ENCODE measurements around the gene FGF22.

FGF22 gene

DNA sequence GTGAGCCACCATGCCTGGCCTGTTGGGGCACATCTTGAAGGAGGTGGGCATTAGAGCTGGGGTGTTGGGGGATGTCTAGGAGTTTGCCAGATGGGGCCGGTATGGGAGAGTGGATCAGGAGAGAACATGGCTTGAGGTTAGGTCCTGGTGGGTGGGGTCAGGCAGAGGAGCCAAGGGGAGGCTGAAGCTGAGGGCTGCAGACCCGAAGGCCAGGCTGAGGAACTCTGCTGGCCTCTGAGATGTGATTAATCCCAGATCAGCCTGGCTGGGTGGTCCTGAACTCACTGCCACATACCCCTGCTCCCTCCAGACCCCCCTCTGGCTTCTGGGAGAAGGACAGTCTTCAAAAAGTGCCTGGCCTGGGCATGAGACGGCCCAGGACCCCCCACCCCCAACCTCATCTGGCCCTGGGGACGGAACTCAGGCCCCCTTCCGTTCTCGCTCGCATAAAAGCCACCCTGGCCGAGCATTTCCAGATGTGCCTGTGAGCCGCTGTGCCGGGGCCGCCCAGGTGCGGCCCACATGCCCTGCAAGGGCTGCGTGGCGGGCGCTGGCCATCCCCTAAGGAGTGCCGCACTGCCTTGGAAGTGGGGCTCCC is 39.2 kb downstream of the FGF22 start:
- TF ChIP-seq, protein P1, sequence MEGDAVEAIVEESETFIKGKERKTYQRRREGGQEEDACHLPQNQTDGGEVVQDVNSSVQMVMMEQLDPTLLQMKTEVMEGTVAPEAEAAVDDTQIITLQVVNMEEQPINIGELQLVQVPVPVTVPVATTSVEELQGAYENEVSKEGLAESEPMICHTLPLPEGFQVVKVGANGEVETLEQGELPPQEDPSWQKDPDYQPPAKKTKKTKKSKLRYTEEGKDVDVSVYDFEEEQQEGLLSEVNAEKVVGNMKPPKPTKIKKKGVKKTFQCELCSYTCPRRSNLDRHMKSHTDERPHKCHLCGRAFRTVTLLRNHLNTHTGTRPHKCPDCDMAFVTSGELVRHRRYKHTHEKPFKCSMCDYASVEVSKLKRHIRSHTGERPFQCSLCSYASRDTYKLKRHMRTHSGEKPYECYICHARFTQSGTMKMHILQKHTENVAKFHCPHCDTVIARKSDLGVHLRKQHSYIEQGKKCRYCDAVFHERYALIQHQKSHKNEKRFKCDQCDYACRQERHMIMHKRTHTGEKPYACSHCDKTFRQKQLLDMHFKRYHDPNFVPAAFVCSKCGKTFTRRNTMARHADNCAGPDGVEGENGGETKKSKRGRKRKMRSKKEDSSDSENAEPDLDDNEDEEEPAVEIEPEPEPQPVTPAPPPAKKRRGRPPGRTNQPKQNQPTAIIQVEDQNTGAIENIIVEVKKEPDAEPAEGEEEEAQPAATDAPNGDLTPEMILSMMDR (IDR thresholded peaks at IDR 0.05), result no peak

DNA sequence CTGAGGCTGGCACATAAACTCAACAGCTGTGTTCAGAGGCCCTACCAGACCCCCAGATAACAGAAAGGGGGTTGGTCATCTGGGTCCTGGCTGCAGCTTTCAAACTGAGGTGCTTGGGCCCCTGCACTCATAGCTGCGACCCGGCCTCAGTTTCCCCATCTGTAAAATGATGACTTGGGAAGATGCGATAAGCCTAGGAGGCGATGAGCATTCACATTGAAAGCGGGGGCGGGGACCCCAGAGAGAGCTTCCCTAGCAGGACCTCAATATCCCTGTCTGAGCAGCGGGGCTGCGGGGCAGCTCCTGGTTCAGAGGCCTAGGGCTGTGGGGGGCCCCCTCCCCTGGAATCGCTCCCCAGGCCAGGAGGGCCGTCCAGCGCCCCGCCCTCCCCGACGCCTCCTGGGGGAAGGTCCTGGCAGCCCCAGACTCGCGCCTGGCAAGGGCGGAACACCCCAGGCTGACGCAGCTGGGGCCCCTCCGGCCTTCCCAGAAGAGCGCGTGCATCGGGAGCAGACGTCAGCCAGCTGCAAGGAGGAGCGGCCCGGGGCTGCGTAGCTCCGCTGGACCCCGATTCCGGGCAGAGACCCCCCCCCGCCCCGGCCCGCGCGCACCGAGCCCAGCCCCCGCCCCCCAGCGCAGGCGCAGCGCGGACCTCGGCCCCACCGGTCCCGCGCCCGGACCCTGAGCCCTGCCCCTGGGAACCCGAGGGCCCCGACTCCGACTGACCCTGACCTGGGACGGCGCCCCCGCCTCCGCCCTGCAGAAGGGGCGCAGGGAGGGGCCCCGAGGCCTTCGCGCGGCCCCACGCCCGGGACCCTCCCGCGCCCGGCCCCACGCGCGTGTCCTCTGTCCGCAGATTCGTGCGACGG is 40.0 kb downstream of the FGF22 start:
- TF ChIP-seq, protein P1 (IDR thresholded peaks at IDR 0.05), result no peak

DNA sequence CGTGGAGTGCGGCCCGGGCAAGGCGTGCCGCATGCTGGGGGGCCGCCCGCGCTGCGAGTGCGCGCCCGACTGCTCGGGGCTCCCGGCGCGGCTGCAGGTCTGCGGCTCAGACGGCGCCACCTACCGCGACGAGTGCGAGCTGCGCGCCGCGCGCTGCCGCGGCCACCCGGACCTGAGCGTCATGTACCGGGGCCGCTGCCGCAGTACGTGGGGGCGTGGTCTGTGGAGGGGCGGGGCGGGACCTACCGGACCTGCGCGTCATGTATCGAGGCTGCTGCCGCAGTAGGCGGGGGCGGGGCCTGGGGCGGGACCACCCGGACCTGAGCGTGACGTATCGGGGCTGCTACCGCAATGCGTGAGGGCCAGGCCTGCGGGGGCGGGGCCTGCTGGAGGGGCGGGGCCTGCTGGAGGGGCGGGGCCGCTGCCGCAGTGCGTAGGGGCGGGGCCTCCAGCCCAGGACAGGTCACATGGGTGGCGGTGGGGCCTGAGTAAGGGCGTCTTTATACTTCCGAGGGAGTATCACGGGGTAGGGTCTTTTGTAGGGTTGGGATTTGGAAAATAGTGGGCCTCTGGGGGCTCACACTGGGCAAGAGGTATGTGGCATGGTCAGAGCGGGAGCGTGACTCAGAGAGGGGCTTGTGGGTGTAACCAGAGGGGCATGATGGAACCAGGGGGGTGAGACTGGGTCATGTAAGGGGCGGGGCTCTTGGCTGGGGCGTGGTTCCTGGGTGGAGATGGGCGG is 40.8 kb downstream of the FGF22 start:
- TF ChIP-seq, protein P1 (IDR thresholded peaks at IDR 0.05), result peak; percentile 58

DNA sequence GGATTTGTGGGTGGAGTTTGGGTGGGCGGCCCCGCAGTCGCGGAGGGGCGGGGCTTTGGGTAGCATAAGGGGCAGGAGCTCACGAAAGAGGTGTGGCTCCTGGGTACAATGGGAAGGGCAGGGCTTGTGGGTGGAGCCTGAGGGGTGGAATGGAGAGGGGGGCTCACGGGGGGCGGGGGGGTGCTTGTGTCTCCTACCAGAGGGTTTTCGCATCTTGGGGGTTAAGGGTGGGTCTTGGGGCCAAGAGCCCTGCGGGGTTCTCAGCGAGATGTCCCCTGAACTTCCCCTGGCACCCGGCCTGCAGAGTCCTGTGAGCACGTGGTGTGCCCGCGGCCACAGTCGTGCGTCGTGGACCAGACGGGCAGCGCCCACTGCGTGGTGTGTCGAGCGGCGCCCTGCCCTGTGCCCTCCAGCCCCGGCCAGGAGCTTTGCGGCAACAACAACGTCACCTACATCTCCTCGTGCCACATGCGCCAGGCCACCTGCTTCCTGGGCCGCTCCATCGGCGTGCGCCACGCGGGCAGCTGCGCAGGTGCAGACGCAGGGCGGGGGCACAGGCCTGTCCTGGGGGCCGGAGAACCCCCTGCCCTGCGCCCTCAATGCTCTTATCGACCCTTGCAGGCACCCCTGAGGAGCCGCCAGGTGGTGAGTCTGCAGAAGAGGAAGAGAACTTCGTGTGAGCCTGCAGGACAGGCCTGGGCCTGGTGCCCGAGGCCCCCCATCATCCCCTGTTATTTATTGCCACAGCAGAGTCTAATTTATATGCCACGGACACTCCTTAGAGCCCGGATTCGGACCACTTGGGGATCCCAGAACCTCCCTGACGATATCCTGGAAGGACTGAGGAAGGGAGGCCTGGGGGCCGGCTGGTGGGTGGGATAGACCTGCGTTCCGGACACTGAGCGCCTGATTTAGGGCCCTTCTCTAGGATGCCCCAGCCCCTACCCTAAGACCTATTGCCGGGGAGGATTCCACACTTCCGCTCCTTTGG is 41.6 kb downstream of the FGF22 start:
- TF ChIP-seq, protein P1 (IDR thresholded peaks at IDR 0.05), result no peak

DNA sequence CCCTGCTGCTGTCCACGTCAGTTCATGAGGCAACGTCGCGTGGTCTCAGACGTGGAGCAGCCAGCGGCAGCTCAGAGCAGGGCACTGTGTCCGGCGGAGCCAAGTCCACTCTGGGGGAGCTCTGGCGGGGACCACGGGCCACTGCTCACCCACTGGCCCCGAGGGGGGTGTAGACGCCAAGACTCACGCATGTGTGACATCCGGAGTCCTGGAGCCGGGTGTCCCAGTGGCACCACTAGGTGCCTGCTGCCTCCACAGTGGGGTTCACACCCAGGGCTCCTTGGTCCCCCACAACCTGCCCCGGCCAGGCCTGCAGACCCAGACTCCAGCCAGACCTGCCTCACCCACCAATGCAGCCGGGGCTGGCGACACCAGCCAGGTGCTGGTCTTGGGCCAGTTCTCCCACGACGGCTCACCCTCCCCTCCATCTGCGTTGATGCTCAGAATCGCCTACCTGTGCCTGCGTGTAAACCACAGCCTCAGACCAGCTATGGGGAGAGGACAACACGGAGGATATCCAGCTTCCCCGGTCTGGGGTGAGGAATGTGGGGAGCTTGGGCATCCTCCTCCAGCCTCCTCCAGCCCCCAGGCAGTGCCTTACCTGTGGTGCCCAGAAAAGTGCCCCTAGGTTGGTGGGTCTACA is 43.1 kb downstream of the FGF22 start:
- TF ChIP-seq, protein P1 (IDR thresholded peaks at IDR 0.05), result no peak

DNA sequence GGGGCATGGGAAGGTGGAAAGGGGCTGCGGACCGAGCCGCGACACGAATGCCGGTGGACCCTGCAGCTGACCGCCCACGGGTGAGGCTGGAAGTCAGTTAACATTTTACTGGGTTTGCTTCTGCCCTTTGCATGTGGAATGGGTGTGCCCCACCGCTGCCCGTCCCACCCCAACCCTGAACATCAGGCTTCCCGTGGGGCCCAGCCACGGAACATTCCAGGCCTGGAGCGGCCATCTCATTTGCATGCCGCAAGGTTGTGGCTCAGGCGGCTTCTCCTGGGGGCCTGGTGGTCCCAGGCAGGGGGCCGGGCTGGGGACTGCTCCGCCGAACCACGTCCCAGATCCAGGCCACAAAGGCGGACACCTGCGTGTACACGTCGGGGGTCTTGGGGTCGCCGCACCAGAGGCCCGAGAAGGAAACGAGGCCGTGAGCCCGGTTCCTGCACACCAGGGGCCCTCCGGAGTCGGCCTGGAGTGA is 45.8 kb downstream of the FGF22 start:
- TF ChIP-seq, protein P1 (IDR thresholded peaks at IDR 0.05), result no peak
